GM12878 (cell line): ENCODE measurements around the gene IGLON5. TPM values are rescaled to one million over a fixed set of nuclear protein-coding genes. Genes with fewer than 3 reads are reported as not detected.

Experiments
- ATAC-seq: fragments of 200-7000 bp; cut with Tn5 transposase; 3 replicates; pipeline ENCODE4 v1.9.1; 2020; ENCODE audit warnings: mild to moderate bottlenecking, moderate library complexity
- BruUV-seq: library from RNA; stranded (reverse); fragments of 400-500 nt; replicated peaks from 2 replicates; lab custom pipeline; 2021; lab: Mats Ljungman, UMichigan
- CTCF ChIA-PET: fragments of 300-600 bp; sonication (Branson Sonifier 250); formaldehyde crosslinking; extraction: SDS; loops from one replicate; lab custom pipeline; 2021; ENCODE audit warnings: inconsistent platforms; lab: Yijun Ruan, JAX
- POLR2A ChIA-PET: fragments of 350-600 bp; formaldehyde crosslinking; extraction: SDS; loops from one replicate; lab custom pipeline; 2021; ENCODE audit warnings: inconsistent platforms; lab: Charles Lee
- RAD21 ChIA-PET: fragments of 300-600 bp; sonication (Branson Sonifier 250); formaldehyde crosslinking; loops from one replicate; lab custom pipeline; 2023; ENCODE audit warnings: antibody characterized with exemption; ENCODE audit not compliant: unreplicated experiment; lab: Charles Lee
- SMC1A ChIA-PET: fragments of 300-600 bp; sonication (Branson Sonifier 250); formaldehyde crosslinking; loops from one replicate; lab custom pipeline; 2023; ENCODE audit not compliant: unreplicated experiment, uncharacterized antibody; lab: Charles Lee
- DNase-seq: peaks from one replicate; pipeline ENCODE4 v3.0.0-alpha.2; 2011; ENCODE audit warnings: low read depth, low spot score
- FAIRE-seq: peaks from 3 replicates; lab custom pipeline; 2011; peaks lifted over from hg19 to GRCh38; lab: Jason Lieb, UNC
- H2AFZ ChIP-seq: 2 replicates; pipeline ENCODE4 v1.6.0; 2011; ENCODE audit warnings: low read depth, low read length, control low read depth; ENCODE audit not compliant: control insufficient read depth
- H3K27ac ChIP-seq: 2 replicates; pipeline ENCODE4 v1.5.1; 2011; ENCODE audit warnings: control low read depth; ENCODE audit not compliant: control insufficient read depth, insufficient read depth
- H3K27me3 ChIP-seq, 2 experiments: replicated peaks in 1 of 2; 2 replicates each; pipeline versions ENCODE4 v1.6.0 to v1.6.1; 2011; ENCODE audit warnings: low read length in 1 of 2; ENCODE audit not compliant: control insufficient read depth in 2 of 2, insufficient read depth in 2 of 2
- H3K36me3 ChIP-seq, 2 experiments: 2 replicates each; pipeline ENCODE4 v1.5.1; 2011; ENCODE audit warnings: low read length in 1 of 2; ENCODE audit not compliant: control insufficient read depth in 2 of 2, insufficient read depth in 2 of 2
- H3K4me1 ChIP-seq: 2 replicates; pipeline ENCODE4 v1.6.1; 2011; ENCODE audit warnings: mild to moderate bottlenecking, low read length, moderate library complexity, mixed read lengths; ENCODE audit not compliant: control insufficient read depth, insufficient read depth
- H3K4me2 ChIP-seq: 2 replicates; pipeline ENCODE4 v1.6.0; 2011; ENCODE audit warnings: control low read depth; ENCODE audit not compliant: control insufficient read depth, insufficient read depth
- H3K4me3 ChIP-seq: fragments of 200-600 bp; sonication (generic); 2 replicates; pipeline ENCODE4 v1.5.1; 2016
- H3K79me2 ChIP-seq: 2 replicates; pipeline ENCODE4 v1.6.0; 2011; ENCODE audit warnings: low read length; ENCODE audit not compliant: control insufficient read depth, insufficient read depth
- H3K9ac ChIP-seq: 2 replicates; pipeline ENCODE4 v1.8.0; 2011; ENCODE audit warnings: low read length, control low read depth, mixed read lengths; ENCODE audit not compliant: control insufficient read depth, insufficient read depth
- H3K9me3 ChIP-seq: replicated peaks from 3 replicates; pipeline ENCODE4 v1.5.1; 2011; ENCODE audit warnings: mild to moderate bottlenecking, low read length; ENCODE audit not compliant: control insufficient read depth, insufficient read depth
- H4K20me1 ChIP-seq: 2 replicates; pipeline ENCODE4 v1.6.0; 2011; ENCODE audit not compliant: control insufficient read depth, insufficient read depth
- CBX3 ChIP-seq: fragments of 200-600 bp; sonication (generic); IDR thresholded peaks from 2 replicates; pipeline ENCODE4 v1.6.1; 2016; ENCODE audit warnings: low read depth, borderline replicate concordance
- CEBPB ChIP-seq, 2 experiments: fragments of 150-350 bp in 1 of 2; IDR thresholded peaks; 2 replicates each; pipeline ENCODE4 v1.6.1; 2012 to 2014; ENCODE audit warnings: low read depth in 2 of 2, low read length in 2 of 2, borderline replicate concordance in 1 of 2, inconsistent platforms in 1 of 2
- CREB1 ChIP-seq: IDR thresholded peaks from 2 replicates; pipeline ENCODE4 v1.6.1; 2012; ENCODE audit warnings: low read depth, mild to moderate bottlenecking, inconsistent platforms
- EZH2 ChIP-seq: IDR thresholded peaks from 2 replicates; pipeline ENCODE4 v1.6.1; 2012; ENCODE audit warnings: low read depth, mild to moderate bottlenecking, control low read depth, inconsistent platforms, low read length, borderline replicate concordance; ENCODE audit not compliant: control insufficient read depth
- GABPA ChIP-seq: IDR thresholded peaks from 2 replicates; pipeline ENCODE4 v1.6.1; 2014; ENCODE audit warnings: antibody characterized with exemption, low read depth, mild to moderate bottlenecking, inconsistent platforms
- KDM1A ChIP-seq: fragments of 200-600 bp; sonication (generic); IDR thresholded peaks from 2 replicates; pipeline ENCODE4 v1.6.1; 2016; ENCODE audit warnings: borderline replicate concordance
- MXI1 ChIP-seq: fragments of 150-350 bp; IDR thresholded peaks from 2 replicates; pipeline ENCODE4 v1.6.1; 2011; ENCODE audit warnings: low read depth, mild to moderate bottlenecking, inconsistent platforms, low read length, improper control_type of control experiment
- NFXL1 ChIP-seq: fragments of 450-650 bp; IDR thresholded peaks from 2 replicates; pipeline ENCODE4 v1.6.1; 2017; ENCODE audit warnings: antibody characterized with exemption, mild to moderate bottlenecking, borderline replicate concordance
- NFYA ChIP-seq: IDR thresholded peaks from 2 replicates; pipeline ENCODE4 v1.6.1; 2011; ENCODE audit warnings: low read depth, mild to moderate bottlenecking, low read length, improper control_type of control experiment, borderline replicate concordance
- RAD51 ChIP-seq: fragments of 450-650 bp; IDR thresholded peaks from 2 replicates; pipeline ENCODE4 v1.6.1; 2016; ENCODE audit warnings: moderate library complexity, mild to moderate bottlenecking, inconsistent platforms
- SMAD5 ChIP-seq: IDR thresholded peaks from 2 replicates; pipeline ENCODE4 v1.6.1; 2016; ENCODE audit warnings: antibody characterized with exemption, low read depth
- TBL1XR1 ChIP-seq: IDR thresholded peaks from 2 replicates; pipeline ENCODE4 v1.6.1; 2012; ENCODE audit warnings: low read depth, low read length, improper control_type of control experiment
- ZBED1 ChIP-seq: IDR thresholded peaks from 2 replicates; pipeline ENCODE4 v1.6.1; 2016; ENCODE audit warnings: borderline replicate concordance
- ZNF384 ChIP-seq: IDR thresholded peaks from 2 replicates; pipeline ENCODE4 v1.6.1; 2012; ENCODE audit warnings: low read depth, mild to moderate bottlenecking, low read length, improper control_type of control experiment, borderline replicate concordance
- WGBS: methylation state at CpG from one replicate; pipeline ENCODE4 v1.1.6; 2016; ENCODE audit warnings: low lambda C conversion rate; ENCODE audit not compliant: insufficient replicate concordance, insufficient coverage; ENCODE audit errors: missing lambda C conversion rate; 5-methylcytosine and 5-hydroxymethylcytosine counted together
- in situ Hi-C: fragments of 300-500 bp; cut with MboI; formaldehyde crosslinking; loops from 9 replicates; pipeline ENCODE4 v1.14.3; 2018; ENCODE audit warnings: mixed read lengths
- intact Hi-C: fragments of 100-400 bp; cut with micrococcal nuclease; formaldehyde crosslinking; loops from one replicate; pipeline ENCODE4 v1.14.2; 2022; ENCODE audit not compliant: unreplicated experiment
- polyA plus RNA-seq, 11 experiments: library from polyadenylated mRNA; depleted of rRNA in 4 of 11; unstranded in 6 of 11; stranded (reverse) in 5 of 11; fragments of >200 nt; fragmentation: Nextera tagmentation in 4 of 11; fragmentation: Illumina TruSeq in 1 of 11; extraction: Ambion mirVana in 4 of 11; extraction: Trizol in 1 of 11; gene quantifications; 1 replicate in 1 of 11; 2 replicates in 10 of 11; pipeline versions ENCODE4 v1.2.1 to v1.2.3, GENCODE V29; 2011 to 2016; ENCODE audit warnings: inconsistent platforms in 2 of 11, missing spikeins in 2 of 11, low read depth in 1 of 11
- total RNA-seq, 4 experiments: library from RNA; depleted of rRNA in 3 of 4; stranded (reverse); fragments of >200 nt in 3 of 4; fragmentation: Illumina TruSeq in 1 of 4; extraction: Trizol in 1 of 4; gene quantifications; 2 replicates each; pipeline versions ENCODE4 v1.2.1 to v1.2.3, GENCODE V29; 2013 to 2021
- TF ChIP-seq, protein P1 (sequence below): fragments of 450-650 bp; IDR thresholded peaks from 2 replicates; pipeline ENCODE4 v1.6.1; 2014; ENCODE audit warnings: mild to moderate bottlenecking
- TF ChIP-seq, protein P2 (sequence below): fragments of 450-650 bp; IDR thresholded peaks from 2 replicates; pipeline ENCODE4 v1.6.1; 2016; ENCODE audit warnings: mild to moderate bottlenecking
- TF ChIP-seq, protein P3 (sequence below): fragments of 450-650 bp; IDR thresholded peaks from 2 replicates; pipeline ENCODE4 v1.6.1; 2018; ENCODE audit warnings: borderline replicate concordance, mild to moderate bottlenecking; ENCODE audit not compliant: partially characterized antibody

The IGLON5 gene
- total and polyA plus RNA-seq, 10 of the 15 experiments (the other 5 are each of a cell fraction or from before 2014, with no cell fraction given) = not detected

DNA sequence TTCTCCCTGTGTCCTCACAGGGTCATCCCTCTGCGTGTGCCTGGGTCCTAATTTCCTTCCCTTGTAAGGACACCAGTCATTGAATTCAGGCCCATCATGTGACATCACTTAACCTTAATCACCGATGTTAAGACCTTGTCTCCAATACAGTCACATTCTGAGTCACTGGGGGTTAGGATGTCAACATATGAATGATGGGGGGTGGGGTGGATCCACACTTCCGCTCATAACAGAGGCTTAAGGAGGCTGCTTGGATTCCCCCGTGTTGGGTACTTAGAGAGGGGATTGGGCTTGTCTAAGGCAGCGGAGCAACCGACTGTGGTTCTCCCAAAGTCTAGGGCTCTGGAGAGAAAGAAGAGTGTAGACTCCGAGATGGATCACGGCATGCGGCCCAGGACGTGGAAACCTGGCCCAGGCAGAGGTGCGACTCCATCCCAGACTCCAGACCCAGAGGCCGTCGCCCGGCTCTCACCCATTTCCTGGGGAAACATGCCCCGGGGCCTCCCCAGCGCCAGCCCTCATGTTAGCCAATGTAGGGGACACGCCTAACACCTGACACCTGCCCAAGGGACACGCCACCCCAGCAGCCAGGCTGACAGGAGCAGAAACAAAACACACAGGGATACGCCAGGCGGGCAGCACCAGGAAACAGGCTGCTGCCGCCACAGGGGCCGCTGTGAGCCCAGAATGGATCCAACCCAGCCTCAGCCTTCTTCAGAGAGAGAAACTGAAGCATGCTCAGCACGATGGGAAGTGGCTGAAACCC, 17.1 kb upstream of the IGLON5 start:
- H3K36me3 ChIP-seq = no peaks in the 10 kb centered on the region
- CTCF ChIA-PET = interaction anchor here (0.5 kb wide), 1 partner anchor 358 kb away, joined by 3 read pairs; no protein-coding TSS in a partner anchor
- intact Hi-C loops = no loop called here
- no peaks in the 10 kb centered on the region for H3K9me3 ChIP-seq
- no peak for DNase-seq
- H3K4me1 ChIP-seq = no peaks in the 10 kb centered on the region
- in situ Hi-C loops = no loop called here
- no peak overlapping the region for H3K4me2 ChIP-seq
- H4K20me1 ChIP-seq = no peaks in the 10 kb centered on the region
- no peak overlapping the region for H3K9ac ChIP-seq
- RAD21 ChIA-PET = no interaction called here
- TF ChIP-seq, protein P1, sequence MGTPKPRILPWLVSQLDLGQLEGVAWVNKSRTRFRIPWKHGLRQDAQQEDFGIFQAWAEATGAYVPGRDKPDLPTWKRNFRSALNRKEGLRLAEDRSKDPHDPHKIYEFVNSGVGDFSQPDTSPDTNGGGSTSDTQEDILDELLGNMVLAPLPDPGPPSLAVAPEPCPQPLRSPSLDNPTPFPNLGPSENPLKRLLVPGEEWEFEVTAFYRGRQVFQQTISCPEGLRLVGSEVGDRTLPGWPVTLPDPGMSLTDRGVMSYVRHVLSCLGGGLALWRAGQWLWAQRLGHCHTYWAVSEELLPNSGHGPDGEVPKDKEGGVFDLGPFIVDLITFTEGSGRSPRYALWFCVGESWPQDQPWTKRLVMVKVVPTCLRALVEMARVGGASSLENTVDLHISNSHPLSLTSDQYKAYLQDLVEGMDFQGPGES = no peak
- TF ChIP-seq ZBED1 = no peak
- TF ChIP-seq SMAD5 = no peak
- TF ChIP-seq EZH2 = no peak
- no peak for TF ChIP-seq MXI1
- TF ChIP-seq NFXL1 = no peak
- TF ChIP-seq, protein P2, sequence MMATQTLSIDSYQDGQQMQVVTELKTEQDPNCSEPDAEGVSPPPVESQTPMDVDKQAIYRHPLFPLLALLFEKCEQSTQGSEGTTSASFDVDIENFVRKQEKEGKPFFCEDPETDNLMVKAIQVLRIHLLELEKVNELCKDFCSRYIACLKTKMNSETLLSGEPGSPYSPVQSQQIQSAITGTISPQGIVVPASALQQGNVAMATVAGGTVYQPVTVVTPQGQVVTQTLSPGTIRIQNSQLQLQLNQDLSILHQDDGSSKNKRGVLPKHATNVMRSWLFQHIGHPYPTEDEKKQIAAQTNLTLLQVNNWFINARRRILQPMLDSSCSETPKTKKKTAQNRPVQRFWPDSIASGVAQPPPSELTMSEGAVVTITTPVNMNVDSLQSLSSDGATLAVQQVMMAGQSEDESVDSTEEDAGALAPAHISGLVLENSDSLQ = no peak
- TF ChIP-seq KDM1A = no peak
- no peak for TF ChIP-seq CREB1
- TF ChIP-seq CBX3 = no peak
- TF ChIP-seq RAD51 = no peak
- no peak for TF ChIP-seq NFYA
- no peak for TF ChIP-seq CEBPB (IDR thresholded peaks at IDR 0.05; ENCODE audit: borderline replicate concordance in 1 of 2, low read depth in 2 of 2, low read length in 2 of 2)
- no peak for TF ChIP-seq GABPA
- TF ChIP-seq, protein P3, sequence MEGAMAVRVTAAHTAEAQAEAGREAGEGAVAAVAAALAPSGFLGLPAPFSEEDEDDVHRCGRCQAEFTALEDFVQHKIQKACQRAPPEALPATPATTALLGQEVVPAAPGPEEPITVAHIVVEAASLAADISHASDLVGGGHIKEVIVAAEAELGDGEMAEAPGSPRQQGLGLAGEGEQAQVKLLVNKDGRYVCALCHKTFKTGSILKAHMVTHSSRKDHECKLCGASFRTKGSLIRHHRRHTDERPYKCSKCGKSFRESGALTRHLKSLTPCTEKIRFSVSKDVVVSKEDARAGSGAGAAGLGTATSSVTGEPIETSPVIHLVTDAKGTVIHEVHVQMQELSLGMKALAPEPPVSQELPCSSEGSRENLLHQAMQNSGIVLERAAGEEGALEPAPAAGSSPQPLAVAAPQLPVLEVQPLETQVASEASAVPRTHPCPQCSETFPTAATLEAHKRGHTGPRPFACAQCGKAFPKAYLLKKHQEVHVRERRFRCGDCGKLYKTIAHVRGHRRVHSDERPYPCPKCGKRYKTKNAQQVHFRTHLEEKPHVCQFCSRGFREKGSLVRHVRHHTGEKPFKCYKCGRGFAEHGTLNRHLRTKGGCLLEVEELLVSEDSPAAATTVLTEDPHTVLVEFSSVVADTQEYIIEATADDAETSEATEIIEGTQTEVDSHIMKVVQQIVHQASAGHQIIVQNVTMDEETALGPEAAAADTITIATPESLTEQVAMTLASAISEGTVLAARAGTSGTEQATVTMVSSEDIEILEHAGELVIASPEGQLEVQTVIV = no peak
- TF ChIP-seq TBL1XR1 = no peak
- TF ChIP-seq ZNF384 = no peak
- WGBS = 41% methylated on average over 23 of the region's 23 CpGs
- peaks cover 0 to 2% of the 10 kb centered on the region in 2 experiments; a peak in 1 of 4 replicates for H3K27me3 ChIP-seq
- BruUV-seq = no TSS peak
- no peak overlapping the region for H2AFZ ChIP-seq
- SMC1A ChIA-PET = no interaction called here
- FAIRE-seq = no peak
- no peaks in the 10 kb centered on the region for H3K79me2 ChIP-seq
- no peak overlapping the region for H3K4me3 ChIP-seq
- no peak for ATAC-seq
- POLR2A ChIA-PET = no interaction called here
- H3K27ac ChIP-seq = no peak overlapping the region
